GM18511 (cell line): ENCODE results near the gene PTCHD4.

Source experiments
- ATAC-seq: cut with Tn5 transposase; IDR thresholded peaks from one replicate; pipeline ENCODE4 v1.9.1; 2021; ENCODE audit warnings: mild to moderate bottlenecking, moderate library complexity; ENCODE audit not compliant: unreplicated experiment

PTCHD4 gene

DNA sequence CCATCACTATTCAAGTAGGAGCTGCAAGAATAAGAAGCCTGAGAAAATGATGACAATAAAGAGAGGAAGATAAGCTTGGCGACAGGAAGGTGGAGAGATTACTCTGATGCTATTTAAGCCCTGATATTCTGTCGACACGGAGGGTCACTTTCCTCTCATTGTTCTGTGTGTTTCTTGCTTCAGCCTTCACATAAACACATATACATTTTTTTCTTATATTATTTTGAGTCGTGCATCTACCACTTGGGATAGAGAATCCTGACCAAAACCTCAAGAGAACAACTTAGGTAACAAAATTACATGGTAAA is 10.5 kb downstream of the PTCHD4 start:
- ATAC-seq = no peak

DNA sequence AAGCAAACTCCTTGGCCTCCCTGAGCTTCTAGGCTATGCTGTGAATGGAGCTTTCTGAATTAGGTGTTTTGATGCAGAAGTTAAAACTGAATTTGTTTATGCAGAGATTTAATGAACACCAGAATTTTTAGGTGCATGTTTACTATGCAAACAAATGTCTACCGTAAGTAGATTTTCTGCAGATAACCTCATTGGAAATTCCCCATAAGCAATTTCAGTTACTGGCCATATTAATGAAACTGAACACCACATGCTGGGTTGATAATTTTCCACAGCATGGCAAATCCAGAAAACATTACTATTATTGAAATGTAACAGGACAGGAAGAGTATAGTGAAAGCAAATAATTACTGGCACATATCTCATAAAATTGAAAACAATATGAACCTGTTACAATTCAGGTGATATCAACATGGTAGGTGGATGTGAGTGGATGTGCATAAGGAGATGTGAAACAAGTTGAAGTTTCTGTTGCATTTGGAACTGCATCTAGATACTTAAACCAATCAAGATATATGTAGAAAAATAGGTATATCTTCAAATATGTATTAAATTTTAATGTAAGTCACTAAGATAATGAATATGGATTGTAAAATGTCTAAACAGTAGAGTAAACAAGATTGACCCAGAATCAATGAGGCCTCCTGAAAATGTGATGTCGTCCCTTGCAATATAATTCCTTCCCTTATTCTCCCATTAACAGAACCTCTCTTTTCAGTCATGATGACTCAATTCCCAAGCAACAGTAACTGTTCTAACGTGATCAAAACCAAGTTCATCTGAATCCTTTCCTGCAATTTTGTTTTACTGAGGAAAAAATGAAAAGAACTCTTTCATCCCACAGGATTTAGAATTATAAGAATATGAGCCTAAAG is 11.0 kb downstream of the PTCHD4 start:
- no peak for ATAC-seq

DNA sequence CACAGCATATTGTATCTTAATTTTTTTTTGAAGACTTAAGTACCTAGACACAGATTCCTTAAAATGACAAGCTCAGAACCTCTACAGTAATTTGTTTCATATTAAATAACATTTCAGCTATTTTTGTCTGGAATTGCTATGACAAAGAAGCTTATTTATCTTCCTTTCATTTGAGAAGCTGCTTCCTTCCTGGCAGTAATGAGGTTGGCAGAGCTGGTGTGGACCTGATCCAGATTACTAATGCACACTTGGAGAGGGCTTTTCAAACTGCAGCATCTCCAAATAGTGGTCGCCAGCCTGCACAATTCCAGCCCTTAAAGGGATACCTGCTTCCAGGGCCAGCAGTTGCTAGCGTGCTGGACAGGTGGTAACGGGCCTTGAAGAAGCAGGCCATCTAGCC is 12.1 kb downstream of the PTCHD4 start:
- no peak for ATAC-seq

DNA sequence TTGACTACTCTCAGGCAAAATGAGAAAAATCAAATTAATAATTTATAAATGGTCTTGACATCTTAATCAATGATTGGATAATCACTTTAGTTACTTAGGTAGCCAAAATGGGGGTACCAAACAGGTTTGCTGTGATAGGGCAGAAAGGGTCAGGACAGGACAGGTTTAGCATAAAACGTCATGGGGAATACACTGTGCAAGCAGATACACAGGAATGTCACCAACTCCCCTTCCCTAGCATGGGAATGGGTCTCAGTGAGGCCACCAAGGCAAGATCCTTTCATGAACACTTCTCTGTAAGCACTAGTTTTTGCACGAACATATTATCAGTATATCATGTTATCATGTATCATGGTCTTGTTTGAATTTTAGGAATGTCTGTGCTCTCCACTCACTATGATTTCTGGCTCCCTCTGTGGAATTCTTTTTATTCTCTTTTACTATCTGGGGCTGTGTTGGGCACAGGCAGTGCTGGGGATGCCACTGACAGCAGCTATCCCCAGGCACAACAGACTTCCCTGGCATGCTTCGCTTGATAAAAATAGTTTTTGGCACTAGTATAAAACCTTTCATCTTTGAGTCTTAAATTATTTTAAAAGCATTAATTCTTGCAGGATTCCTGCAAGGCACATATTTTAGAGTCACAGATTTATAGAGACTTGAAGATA is 18.3 kb downstream of the PTCHD4 start:
- no peak for ATAC-seq

DNA sequence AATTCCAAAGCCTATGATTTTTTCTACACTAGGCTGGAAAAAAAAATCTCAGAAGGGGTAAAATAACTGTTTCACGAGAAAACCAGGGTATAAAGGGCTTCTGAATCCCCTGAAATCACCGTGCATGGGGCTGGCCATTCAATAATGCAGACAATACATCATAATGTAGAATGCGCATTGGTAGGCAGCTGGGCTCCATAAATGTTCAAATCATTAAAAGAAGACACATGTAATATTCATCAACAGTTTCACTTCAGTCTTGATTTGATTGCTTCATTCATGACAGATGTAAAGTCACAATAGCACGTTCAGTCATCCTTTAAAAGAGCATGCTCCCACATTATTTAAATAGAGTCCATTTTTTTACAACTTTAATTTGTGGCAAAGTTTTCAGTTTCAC is 20.5 kb downstream of the PTCHD4 start:
- no peak for ATAC-seq

DNA sequence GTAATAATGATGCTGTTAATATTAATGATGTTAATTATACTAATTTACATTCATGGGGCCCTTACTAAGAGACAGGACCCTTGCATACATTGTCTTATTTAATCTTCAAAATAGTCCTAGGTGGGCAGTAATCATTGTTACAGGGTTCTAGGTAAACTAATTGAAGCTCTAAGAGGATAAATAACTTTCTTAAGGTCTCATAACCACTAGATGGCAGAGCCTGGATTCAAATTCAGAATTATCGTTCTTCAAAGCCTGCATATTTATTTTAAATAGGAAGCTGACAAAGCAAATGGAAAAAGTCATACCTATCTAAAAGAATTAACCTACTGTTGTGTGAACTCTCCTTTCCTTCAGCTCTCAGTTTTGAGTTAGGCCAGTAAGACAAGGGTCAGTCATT is 23.5 kb downstream of the PTCHD4 start:
- ATAC-seq = no peak

- no peak for ATAC-seq
Observed at GRCh38 chr6:48086187-48086586, 24.8 kb downstream of the PTCHD4 start.

DNA sequence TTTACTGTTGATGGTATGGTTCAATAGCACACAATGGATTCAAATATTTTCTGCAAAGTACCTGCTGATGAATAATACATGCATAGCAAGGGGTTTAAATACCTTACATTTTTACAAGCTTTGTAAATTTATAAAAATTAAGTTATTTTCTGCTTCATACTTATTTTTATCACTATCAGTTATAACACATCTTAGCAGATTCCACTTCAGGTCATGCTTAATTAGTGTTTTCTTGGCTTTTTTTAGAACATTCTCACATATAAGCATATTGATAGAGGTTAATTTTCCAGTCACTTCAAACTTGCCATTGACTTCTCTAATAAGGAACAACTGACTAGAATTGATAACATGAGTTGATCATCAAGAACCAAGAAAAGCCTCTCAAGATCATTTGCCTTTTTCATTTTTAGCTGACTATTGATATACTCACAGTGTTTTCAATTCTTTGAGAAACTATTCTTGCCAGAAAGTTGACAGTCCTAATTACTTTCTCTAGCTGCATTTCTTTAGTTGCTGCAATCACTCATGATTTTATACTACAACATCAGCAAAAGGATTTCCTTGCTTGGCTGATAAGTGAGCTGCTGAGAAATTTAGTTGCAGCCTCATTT is 25.8 kb downstream of the PTCHD4 start:
- no peak for ATAC-seq

- no peak for ATAC-seq
Observed at GRCh38 chr6:48084201-48084600, 26.8 kb downstream of the PTCHD4 start.

DNA sequence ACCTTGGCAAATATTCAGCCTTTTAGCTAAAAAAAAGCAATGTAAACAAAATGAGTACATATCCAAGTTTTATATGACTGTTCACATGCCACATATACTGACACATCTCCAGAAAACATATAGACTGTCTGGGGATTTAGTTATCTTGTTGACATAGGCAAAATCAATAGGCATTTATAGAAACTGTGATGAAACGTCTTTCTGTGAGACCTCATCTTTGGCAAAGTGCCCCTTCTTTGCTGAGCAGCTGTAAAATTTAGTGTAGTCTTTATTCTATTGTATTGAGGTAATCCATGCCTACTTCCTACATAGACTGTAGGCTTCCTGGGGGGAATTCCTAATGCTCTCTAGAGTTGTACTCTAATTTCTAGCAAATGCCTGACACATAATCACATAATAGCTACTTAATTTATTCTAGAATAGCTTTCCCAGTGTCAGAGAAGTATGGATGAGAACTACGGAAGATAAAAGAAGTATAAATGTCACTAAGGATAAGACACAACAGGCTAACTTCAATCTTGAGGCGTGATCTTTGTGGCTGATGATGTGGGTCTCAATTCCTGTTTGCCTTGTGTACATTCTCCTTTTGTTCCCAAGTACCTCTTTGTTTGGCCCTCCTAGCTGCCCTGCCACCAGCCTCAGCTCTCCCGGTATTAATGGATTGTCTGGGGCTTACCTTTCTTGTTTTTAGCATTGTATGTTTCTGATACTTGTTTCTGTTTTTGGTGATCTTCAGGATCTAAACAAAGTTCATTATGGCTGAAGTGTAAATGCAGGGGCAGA is 30.6 kb downstream of the PTCHD4 start:
- ATAC-seq = no peak

DNA sequence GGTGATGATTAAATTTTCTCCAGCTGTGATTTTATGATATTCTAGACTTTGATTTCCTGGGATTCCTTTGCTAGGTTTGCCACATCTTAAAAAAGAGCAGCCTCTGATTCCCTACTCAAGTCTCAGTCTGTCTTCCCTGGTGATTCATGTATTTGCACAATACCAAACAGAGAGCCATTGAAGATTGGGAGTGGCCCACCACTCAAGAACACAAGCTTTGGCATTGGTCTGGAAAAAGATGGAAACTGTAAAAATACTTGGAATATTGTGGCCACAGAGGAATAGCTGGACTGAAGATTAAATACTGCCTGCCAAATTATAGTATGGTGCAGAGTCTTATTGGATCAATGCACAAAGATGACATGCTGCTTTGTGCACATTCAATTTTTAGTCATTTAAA is 32.9 kb downstream of the PTCHD4 start:
- no peak for ATAC-seq

DNA sequence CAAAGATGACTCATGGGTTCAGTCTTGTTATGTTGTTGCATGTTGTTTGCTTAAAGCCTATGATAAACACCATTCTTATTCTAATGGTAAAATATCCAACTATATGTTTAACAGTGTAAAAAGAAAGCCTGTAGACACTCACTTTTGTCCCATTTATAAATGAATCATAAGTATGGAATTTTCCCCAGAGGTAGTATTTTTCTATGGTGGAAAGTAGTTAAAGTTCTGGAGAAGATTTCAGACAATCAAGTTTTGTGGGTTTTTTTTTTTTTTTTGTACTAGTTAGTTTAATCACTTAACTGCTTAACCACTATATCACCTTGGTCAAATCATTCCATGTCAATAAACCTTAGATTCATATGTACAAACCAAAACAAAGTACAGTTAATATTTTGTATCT is 35.8 kb downstream of the PTCHD4 start:
- ATAC-seq = no peak

GRCh38 chr6:48073976-48074767 is 36.8 kb downstream of the PTCHD4 start:
- no peak for ATAC-seq

- ATAC-seq = no peak
Observed at GRCh38 chr6:48071833-48072232, 39.2 kb downstream of the PTCHD4 start.

DNA sequence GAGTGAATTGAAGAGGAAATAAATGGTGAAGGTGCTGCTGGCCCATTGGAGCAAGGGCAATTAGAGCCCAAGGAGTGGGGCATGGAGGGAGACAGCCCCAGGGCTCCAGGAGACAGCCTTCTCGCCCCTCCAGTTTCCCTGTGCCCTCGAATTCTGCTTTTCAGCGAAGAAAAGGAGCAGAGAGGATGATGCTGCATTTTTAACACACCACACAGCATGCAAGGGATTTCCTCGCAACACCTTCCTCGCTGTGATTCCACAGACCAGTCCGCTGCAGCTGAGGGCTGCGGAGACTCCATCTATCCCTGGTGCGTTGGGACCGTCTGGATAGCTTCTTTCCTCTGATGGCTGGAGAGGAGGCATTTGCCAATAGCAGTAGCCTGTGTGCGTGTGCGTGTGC is 41.7 kb downstream of the PTCHD4 start:
- no peak for ATAC-seq

DNA sequence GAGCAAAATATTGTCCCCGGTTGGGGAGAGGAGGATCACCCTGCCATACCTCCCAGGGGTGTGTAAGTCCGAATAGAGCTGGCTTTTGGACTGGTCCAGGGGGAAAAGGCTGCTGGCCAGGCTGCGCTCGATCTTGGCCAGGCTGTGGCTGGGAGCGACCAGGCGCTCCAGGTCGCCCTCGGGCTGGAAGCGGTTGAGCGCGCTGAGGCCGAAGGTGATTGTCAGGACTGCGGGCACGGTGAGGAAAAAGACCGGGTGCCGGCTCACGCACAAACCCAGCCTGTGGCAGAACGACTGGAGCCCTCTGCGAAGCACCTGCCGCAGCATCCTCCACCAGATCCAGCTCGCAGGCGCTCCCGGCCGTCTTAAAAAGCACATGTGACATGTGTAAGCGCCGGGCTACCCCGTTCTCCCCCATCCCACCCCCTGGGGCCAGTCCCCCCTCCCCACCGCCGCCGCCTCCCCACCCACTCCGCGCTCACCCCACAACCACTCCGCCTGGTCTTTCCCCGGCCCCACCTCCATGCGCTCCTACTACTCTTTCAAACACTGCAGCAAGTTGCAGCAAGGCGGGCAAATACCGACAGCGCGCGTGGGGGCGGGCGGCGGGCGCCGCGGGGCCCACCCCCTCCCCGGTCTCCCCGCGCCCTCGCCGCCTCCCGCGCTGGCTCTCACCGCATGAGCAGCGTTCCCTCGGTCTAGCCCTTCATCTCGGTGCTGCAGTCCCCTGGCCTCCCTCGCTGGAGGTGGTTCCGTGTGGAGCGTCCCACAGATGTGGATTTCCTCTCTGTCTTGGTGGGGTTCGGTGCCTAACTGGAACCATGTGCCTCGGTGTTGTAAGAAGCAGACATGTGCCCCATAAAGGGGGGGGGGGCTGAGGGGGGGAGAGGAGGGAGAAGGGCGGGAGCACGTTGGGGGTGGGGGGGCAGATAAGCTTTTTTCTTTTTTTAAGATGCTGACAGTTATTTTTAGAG is 42.4 kb downstream of the PTCHD4 start:
- no peak for ATAC-seq

- no peak for ATAC-seq
Observed at GRCh38 chr6:48067886-48068277, 43.1 kb downstream of the PTCHD4 start.

- ATAC-seq = no peak
Observed at GRCh38 chr6:48067148-48067712, 43.8 kb downstream of the PTCHD4 start.
